HepG2 (cell line): ENCODE measurements around the gene CAMK1. TPM values are rescaled to one million over a fixed set of nuclear protein-coding genes. Genes with fewer than 3 reads are reported as not detected.

ENCODE experiments used
- AKNA ChIP-seq: sonication (generic); formaldehyde crosslinking; IDR thresholded peaks from 2 replicates; pipeline ENCODE4 v1.4.0; 2020; ENCODE audit warnings: missing genetic modification reagents, borderline replicate concordance
- BRCA1 ChIP-seq: sonication (generic); formaldehyde crosslinking; IDR thresholded peaks from 2 replicates; pipeline ENCODE4 v1.4.0; 2020; ENCODE audit warnings: missing genetic modification reagents
- ETS1 ChIP-seq: sonication (generic); formaldehyde crosslinking; IDR thresholded peaks from 2 replicates; pipeline ENCODE4 v1.4.0; 2020; ENCODE audit warnings: missing genetic modification reagents
- NFAT5 ChIP-seq: sonication (generic); formaldehyde crosslinking; IDR thresholded peaks from 2 replicates; pipeline ENCODE4 v1.4.0; 2020; ENCODE audit warnings: missing genetic modification reagents
- SRSF9 ChIP-seq: fragments of 200-400 bp; formaldehyde crosslinking; IDR thresholded peaks from 2 replicates; pipeline ENCODE4 v1.6.1; 2018; ENCODE audit warnings: borderline replicate concordance, mild to moderate bottlenecking, low read depth, low read length; ENCODE audit not compliant: insufficient read depth, poor library complexity, severe bottlenecking
- THAP9 ChIP-seq: sonication (generic); formaldehyde crosslinking; IDR thresholded peaks from 2 replicates; pipeline ENCODE4; 2020; ENCODE audit warnings: missing genetic modification reagents, mild to moderate bottlenecking, borderline replicate concordance
- TRAFD1 ChIP-seq: sonication (generic); formaldehyde crosslinking; IDR thresholded peaks from 2 replicates; pipeline ENCODE4 v1.5.1; 2020; ENCODE audit warnings: missing genetic modification reagents, mild to moderate bottlenecking, borderline replicate concordance
- ZNF569 ChIP-seq: sonication (generic); formaldehyde crosslinking; IDR thresholded peaks from 2 replicates; pipeline ENCODE4 v1.5.0; 2020; ENCODE audit warnings: mild to moderate bottlenecking, missing genetic modification reagents, moderate library complexity, borderline replicate concordance
- polyA plus RNA-seq, 8 experiments: library from polyadenylated mRNA; depleted of rRNA in 3 of 8; stranded (reverse) in 7 of 8; unstranded in 1 of 8; fragments of >200 nt; fragmentation: Illumina TruSeq in 4 of 8; extraction: Trizol in 4 of 8; gene quantifications; 2 replicates each; pipeline versions ENCODE4 v1.2.1 to v1.2.3, GENCODE V29; 2011 to 2016; ENCODE audit warnings: low read depth in 4 of 8, missing spikeins in 1 of 8, mixed read lengths in 1 of 8; ENCODE audit not compliant: insufficient read depth in 1 of 8
- total RNA-seq, 5 experiments: library from RNA; depleted of rRNA; stranded (reverse); fragments of >200 nt; fragmentation: Illumina TruSeq; extraction: Trizol; gene quantifications; 2 replicates each; pipeline ENCODE4 v1.2.3, GENCODE V29; 2016; ENCODE audit warnings: low read depth in 1 of 5

The CAMK1 gene
- total and polyA plus RNA-seq, 2 of the 13 experiments (the other 11 are each of a cell fraction or from before 2014, with no cell fraction given), result 26.4 to 53.3 TPM

- no peak for TF ChIP-seq NFAT5 (CRISPR knock-in tag)
- no peak for TF ChIP-seq ZNF569 (CRISPR knock-in tag)
- no peak for TF ChIP-seq TRAFD1 (CRISPR knock-in tag)
- TF ChIP-seq THAP9 (CRISPR knock-in tag), result peak; percentile 75; the same call in 1 of the 2 replicates
- TF ChIP-seq BRCA1 (CRISPR knock-in tag), result no peak
- no peak for TF ChIP-seq AKNA (CRISPR knock-in tag)
- TF ChIP-seq SRSF9, result no peak
- no peak for TF ChIP-seq ETS1 (CRISPR knock-in tag)
Observed at GRCh38 chr3:9731206-9732079, 38.3 kb downstream of the CAMK1 start, which contains the start of gene BRPF1 (continued).
